ENCODE data around the gene PFKFB4. TPM values are rescaled to one million over a fixed set of nuclear protein-coding genes. Genes with fewer than 3 reads are reported as not detected.
"Not testable (repeated sequence)": the region's sequence is repeated elsewhere in the genome, so short reads cannot be mapped to it uniquely, and the experiment has no call there.

The PFKFB4 gene
- total RNA-seq, 4 donors from 2014 or later = 2.3 to 4.9 (median 3.2) TPM

- intact Hi-C loops (cut with DNase I) = no loop called here
- H3K4me3 ChIP-seq (replicated peaks in 1 of 3) = no peak overlapping the region
- peaks cover 9 to 12% of the 10 kb centered on the region in 2 donors for H3K36me3 ChIP-seq
- H3K27ac ChIP-seq = no peak overlapping the region
- no peaks in the 10 kb centered on the region for H3K4me1 ChIP-seq
- no peaks in the 10 kb centered on the region for H3K27me3 ChIP-seq
- no peaks in the 10 kb centered on the region for H3K9me3 ChIP-seq
- TF ChIP-seq POLR2A (IDR thresholded peaks at IDR 0.05) = no peak
- no peak for TF ChIP-seq CTCF (IDR thresholded peaks at IDR 0.05)
- WGBS, 2 donors = 88 to 96% methylated on average over 3 of the region's 3 CpGs
- DNase-seq = no peak
These were observed 63.5 kb downstream of the PFKFB4 start for GRCh38 chr3:48493203-48493501.

GRCh38 chr3:48492461-48493202, 64.0 kb downstream of the PFKFB4 start:
- H3K27ac ChIP-seq = no peak overlapping the region
- no peak overlapping the region for H3K4me3 ChIP-seq (replicated peaks in 1 of 3)
- no peaks in the 10 kb centered on the region for H3K27me3 ChIP-seq
- intact Hi-C loops (cut with DNase I) = no loop called here
- no peak for DNase-seq
- H3K4me1 ChIP-seq = no peaks in the 10 kb centered on the region
- H3K36me3 ChIP-seq = peaks cover 7 to 9% of the 10 kb centered on the region in 2 donors
- WGBS, 2 donors = 87 to 89% methylated on average over 7 of the region's 7 CpGs
- no peak for TF ChIP-seq CTCF (IDR thresholded peaks at IDR 0.05)
- no peak for TF ChIP-seq POLR2A (IDR thresholded peaks at IDR 0.05)
- no peaks in the 10 kb centered on the region for H3K9me3 ChIP-seq

- 96 to 97% methylated on average over 5 of the region's 5 CpGs for WGBS, 2 donors
- Histone ChIP-seq H3K4me1 (no peaks in the 10 kb centered on the region), H3K36me3 (no peaks in the 10 kb centered on the region), H3K27ac (no peak overlapping the region), H3K9me3 (no peaks in the 10 kb centered on the region), H3K4me3 (replicated peaks in 1 of 3) (no peak overlapping the region), H3K27me3 (no peaks in the 10 kb centered on the region)
- DNase-seq = no peak
- intact Hi-C loops (cut with DNase I) = no loop called here
- no peak for TF ChIP-seq POLR2A (IDR thresholded peaks at IDR 0.05)
- TF ChIP-seq CTCF (IDR thresholded peaks at IDR 0.05) = no peak
These were observed 69.7 kb downstream of the PFKFB4 start for GRCh38 chr3:48486952-48487351.

- H3K9me3 ChIP-seq; H3K4me3 ChIP-seq (replicated peaks in 1 of 3); H3K4me1 ChIP-seq; intact Hi-C loops (cut with DNase I); H3K36me3 ChIP-seq; DNase-seq; H3K27me3 ChIP-seq; H3K27ac ChIP-seq: not testable (repeated sequence)
- 82 to 89% methylated on average over 6 of the region's 6 CpGs for WGBS, 2 donors
These were observed 73.8 kb downstream of the PFKFB4 start for GRCh38 chr3:48482822-48483221.

GRCh38 chr3:48480891-48481290, 75.7 kb downstream of the PFKFB4 start:
- H3K4me3 ChIP-seq (replicated peaks in 1 of 3); intact Hi-C loops (cut with DNase I); H3K9me3 ChIP-seq; DNase-seq; H3K27ac ChIP-seq; H3K4me1 ChIP-seq; H3K36me3 ChIP-seq; H3K27me3 ChIP-seq: not testable (repeated sequence)
- WGBS, 2 donors = 97% methylated on average over 11 of the region's 11 CpGs

- DNase-seq = no peak
- no peak for TF ChIP-seq CTCF (IDR thresholded peaks at IDR 0.05)
- no peak for TF ChIP-seq POLR2A (IDR thresholded peaks at IDR 0.05)
- no peak overlapping the region for H3K27ac ChIP-seq
- no peaks in the 10 kb centered on the region for H3K9me3 ChIP-seq
- H3K36me3 ChIP-seq = no peaks in the 10 kb centered on the region
- intact Hi-C loops (cut with DNase I) = no loop called here
- no peaks in the 10 kb centered on the region for H3K27me3 ChIP-seq
- H3K4me3 ChIP-seq (replicated peaks in 1 of 3) = no peak overlapping the region
- WGBS, 2 donors = 79 to 85% methylated on average over 12 to 19 of the region's 19 CpGs
- peaks cover 0 to 13% of the 10 kb centered on the region in 2 donors for H3K4me1 ChIP-seq
These were observed 77.7 kb downstream of the PFKFB4 start for GRCh38 chr3:48478626-48479555.
